CD4-positive, alpha-beta T cell treated with Interleukin-6 for 4 hours (primary cell): ENCODE measurements around the gene HCRTR1.

Experiments used
- DNase-seq: peaks from one replicate; pipeline ENCODE4 v3.0.0-alpha.2; 2020; ENCODE audit warnings: mixed read lengths

Gene HCRTR1

DNA sequence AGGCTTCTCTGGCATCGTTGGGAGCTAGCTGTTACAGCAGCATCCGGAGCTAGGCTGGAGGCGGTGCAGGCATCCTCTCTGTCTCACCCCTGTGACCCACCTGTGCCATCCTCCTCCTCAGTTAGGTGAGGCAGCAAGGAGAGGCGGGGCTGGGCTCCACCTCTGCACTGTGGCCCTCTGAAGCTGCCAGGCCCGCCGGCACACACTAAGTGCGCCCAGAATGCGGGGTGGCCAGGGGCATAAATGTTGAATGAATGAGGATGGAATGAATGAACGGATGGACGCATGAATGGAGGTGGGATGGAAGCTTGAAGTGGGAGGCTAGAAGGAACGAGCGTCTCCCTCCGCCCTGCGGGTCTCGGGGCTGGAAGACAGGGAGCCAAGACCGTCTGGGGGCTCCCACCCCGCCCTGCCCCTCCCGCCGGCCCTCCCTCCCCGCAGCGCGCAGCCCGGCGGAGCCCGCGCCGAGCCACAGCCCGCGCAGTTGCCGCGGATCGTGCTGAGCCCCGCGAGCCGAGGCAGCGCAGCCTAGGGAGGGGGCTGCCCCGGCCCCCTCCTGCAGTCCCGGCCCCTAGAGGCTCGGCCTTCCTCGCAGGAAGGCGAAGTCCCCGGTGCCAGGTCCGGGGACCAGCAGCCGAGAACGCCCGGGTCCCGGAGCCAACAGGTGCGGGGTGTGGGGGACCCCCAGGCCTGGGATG, at the start of gene HCRTR1:
TSS of gene HCRTR1 (plus strand) at position 472 of the 698 bp plus-strand sequence. CDS start 1,504 bp downstream, outside the sequence.
- DNase-seq, result no peak

DNA sequence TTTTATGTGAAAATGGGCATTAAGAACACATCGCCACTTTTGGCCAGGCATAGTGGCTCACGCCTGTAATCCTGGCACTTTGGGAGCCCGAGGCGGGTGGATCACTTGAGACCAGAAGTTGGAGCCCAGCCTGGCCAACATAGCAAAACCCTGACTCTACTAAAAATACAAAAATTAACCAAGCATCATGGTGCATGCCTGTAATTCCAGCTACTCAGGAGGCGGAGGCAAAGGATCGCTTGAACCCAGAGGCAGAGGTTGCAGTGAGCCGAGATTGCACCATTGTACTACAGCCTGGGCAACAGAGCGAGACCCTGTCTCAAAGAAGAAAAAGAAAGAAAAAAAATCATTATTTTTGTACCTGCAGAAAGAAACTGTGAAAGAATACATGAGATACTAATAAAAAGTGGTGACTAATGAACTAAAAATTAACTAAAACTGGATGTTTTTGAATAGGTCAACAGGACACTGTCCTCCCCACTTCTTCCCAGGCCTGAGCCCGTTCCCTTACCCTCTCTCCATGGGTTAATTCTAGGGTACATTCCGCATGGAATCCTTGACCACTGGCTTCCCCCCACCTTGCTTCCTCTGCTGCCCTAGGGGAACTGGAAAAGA, 49.4 kb upstream of the HCRTR1 start:
- DNase-seq, result no peak

DNA sequence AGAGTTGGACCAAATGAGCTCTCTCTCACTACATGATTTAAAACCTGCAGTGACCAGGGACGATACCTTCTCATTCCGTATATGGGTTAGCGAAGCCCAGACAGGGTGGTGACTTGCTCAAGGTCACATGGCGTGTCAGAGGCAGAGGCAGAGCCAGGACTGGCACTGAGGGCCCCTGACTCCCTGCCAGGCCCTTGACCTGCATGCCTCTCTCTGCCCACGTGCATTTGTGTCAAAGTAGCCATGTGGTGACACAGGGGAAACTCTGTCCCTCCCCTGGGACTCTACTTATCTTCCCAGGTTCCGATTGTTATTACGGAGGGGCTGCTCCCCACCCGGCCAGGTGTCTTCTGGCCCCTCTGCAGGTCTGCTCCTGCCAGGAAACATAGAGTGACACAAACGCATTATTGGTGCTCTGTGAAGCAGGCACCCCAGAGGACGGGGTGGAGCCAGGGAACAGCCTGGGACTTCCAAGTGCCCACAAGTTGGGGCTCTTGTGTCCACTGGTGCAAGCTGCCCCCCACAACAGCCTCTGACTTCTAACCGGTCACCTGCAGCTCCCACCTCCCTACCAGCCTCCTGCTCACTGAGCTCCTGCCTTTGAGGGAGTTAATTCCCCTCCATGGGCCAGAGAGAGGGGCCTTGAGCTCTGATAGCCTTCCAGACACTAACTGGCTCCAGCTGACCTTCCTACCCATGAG, 48.4 kb upstream of the HCRTR1 start:
- no peak for DNase-seq

DNA sequence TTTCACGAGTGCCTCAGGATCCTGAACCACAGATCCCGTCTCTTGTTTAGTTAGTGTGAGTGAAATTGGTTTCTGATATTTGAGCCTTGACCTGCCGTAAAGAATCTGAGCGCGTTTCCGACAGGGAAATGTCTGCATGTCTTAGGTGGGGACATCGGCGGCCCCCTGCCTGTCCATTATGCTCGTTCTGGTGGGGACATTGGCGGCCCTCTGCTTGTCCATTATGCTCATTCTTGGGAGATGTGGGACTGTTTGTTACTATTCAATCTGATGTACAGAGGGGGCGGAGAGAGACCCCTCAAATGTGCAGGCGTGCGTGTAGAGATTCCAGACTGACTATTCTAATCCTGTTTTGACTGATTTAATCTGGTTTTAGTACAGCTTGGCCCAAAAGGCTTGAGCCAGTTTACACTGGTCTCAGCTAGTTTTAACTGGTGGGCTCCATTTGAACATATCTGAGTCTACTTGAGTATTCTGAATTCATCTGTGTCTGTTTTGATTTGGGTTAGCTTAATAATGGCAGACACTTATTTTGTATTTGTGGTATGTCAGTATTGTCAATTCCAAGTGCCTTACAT, 47.8 kb upstream of the HCRTR1 start:
- no peak for DNase-seq

DNA sequence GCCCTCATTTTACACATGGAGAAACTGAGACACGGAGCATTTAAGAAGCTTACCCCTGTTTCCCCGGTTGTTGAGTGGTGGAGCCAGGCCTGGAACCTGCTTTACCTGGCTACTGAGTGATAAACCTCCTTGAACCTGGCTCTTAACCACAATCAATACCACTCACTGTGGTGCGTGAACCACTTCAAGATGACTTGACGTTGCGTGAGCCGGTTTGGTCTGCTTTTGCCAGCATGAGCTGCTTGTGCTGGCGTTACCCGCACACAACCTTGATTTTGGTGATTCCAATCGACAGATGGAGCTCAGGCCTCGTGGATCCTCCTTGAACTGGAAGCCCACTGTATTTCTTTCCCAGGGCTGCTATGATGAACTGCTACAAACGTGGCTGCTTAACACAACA, 47.3 kb upstream of the HCRTR1 start:
- DNase-seq, result no peak

DNA sequence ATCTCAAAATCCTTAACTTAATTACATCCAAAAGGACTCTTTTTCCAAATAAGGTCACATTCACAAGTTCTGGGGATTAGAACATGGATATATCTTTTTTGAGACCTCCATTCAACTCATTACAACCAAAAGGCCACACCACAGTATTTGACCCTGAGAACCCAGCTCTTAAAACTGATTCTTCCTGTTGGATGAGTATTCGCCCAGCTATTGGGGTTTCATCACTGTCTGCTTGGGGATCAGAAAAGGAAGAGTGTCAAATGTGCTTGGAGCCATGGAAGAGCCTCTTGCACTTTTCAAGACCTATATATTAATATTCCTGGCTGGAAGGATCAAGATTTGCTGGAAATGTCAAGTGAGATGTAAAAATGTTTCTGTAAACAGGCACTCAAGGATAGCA, 46.6 kb upstream of the HCRTR1 start:
- DNase-seq, result no peak

DNA sequence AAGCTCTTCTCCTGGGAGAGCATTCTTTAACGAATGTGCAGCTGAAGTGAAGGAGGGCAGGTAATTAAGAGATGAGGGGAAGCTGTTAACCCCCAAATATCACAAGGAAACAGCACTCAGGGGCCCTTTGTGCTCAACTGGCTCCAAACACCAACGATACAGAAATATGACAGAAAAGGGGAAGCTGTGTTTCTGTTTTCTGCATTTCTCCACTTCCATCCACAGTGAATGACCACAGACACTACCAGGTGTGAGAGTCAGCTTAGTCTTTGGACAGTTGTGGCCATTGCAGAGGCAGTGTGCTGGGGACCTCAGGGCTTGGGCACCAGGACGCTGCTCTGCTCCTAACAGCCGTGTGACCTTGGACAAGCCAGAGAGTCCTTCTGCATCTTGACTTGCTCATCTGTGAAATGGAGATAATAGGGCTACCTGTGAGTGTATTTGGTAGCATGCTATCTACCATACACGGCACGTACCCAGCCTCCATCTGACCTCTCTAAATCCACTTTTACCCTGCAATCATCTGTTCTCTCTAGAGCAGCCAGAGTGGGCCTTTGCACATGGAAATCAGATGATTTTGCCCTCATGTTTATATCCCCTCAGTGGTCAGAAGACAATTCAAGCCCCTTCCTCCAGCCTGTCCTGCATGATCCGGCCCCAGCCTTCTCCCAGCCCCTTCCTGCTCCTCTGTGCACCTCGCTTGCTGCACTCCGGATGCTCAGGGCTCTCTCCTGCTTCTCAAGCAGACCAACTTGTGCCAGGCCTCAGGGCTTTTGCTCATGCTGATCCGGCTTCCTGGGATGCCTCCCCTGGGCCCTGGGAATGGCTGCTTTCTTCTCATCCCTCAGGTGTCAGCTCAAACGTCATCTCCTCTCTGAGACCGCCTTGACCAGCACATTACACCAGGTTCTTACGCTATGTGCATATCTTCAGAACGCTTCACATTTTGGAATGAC, 45.9 kb upstream of the HCRTR1 start:
- DNase-seq, result no peak

DNA sequence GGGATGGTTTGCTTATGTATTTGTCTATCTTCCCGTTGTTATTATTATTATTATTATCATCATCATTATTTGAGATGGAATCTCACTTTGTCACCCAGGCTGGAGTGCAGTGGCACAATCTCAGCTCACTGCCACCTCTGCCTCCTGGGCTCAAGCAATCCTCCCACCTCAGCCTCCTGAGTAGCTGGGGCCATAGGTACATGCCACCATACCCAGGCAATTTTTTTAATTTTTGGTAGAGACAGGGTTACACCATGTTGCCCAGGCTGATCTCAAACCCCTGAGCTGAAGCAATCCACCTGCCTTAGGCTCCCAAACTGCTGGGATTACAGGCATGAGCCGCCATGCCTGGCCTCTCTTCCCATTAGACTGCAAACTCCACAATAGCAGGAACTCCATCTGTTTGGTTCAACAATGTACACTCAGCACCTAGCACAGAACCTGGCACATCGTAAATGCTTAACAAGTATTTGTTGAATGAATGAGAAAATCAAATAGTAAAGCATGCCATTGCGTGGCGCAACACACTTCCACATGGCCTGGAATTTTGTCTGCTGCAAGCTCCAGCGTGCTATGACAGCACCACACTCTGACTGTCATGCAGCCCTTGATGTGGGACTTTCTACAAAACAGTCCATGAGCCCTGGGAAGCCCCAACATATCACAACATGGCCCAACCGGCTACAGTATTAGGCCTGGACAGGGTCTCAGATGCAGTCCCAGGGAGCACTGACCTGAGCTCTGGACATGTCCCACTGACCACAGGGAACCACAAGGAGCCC, 45.0 kb upstream of the HCRTR1 start:
- DNase-seq, result no peak

DNA sequence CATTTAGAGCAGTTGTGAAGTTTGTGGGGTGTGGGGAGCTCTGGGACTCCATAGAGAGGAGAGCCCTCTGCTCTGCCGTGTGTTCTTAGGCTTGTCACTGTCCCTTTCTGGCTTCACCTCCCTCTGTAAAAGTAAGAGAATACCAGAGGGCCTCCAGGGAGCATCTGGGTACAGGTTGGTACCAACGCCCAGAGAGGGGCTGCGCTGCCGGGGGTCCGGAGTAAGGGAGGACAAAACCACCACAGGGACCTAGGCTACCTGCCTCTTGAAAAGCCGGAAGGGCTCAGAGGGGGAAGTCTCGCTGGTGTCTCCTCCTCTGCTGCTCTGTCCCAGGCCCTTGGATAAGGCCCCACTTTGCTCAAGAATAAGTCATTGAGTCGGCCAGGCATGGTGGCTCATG, 44.2 kb upstream of the HCRTR1 start:
- no peak for DNase-seq

DNA sequence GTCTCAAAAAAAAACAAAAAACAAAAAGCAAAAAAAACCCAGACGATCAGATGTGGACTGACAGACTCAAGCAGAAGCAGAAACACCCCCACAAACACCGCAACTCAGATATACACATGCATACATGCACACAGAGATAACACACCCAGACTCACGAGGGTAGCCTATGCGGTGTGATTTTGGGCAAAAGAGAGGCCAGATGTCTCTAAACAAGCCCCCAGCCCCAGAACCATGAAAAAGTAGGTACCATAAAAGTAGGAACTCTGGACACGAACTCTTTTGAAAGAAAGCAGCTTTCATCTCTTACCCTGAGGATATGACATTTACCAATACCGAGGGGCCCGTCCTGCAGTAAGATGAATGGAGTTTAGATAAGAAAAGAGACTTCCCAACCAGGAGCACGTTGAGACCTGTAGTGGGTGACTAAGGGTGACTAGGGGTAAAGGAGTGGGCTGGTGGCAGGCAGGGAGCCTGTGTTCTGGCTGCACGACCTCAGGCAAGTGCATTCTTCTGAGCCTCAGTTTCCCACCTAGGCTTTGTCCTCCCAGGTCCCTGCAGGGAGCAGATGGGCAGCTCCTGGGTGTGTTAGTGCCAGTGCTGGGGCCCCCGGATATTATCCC, 42.6 kb upstream of the HCRTR1 start:
- DNase-seq, result no peak

DNA sequence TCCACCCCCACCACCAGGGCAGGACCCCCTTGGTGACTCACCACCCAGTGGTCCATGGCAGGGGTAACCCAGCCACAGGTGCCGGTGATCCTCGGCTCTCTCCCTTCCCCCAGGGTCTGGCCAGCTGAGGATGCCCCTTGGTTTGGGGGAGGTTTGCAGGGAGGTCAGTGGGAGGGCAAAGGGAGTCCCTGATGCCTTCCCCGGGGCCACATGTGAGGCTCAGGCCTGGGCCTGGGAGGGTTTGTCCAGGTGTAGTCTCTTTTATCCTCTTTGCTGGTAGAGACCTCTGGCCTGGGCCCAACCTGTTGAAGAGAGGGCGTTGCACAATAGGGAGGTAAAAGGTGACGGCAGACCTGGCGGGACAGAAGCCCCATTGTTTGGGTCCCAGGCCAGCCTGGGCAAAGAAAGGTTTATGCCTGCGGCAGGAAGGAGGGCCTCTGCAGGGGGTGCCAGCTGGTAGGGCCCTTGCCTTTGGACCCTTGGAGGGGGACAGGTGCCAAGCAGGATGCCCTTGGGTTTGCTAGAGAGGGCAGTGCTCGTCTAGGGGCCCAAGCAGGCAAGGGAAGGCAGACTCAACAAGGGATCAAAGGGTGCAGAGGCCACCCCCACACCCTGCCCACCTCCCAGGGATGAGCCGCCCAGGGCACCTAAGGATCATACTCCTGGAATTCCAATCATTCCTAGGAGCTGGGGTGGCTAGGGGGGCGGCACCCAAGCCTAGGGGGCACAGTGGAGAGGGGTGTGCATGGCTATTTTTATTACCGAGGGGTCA, 41.9 kb upstream of the HCRTR1 start:
- no peak for DNase-seq

DNA sequence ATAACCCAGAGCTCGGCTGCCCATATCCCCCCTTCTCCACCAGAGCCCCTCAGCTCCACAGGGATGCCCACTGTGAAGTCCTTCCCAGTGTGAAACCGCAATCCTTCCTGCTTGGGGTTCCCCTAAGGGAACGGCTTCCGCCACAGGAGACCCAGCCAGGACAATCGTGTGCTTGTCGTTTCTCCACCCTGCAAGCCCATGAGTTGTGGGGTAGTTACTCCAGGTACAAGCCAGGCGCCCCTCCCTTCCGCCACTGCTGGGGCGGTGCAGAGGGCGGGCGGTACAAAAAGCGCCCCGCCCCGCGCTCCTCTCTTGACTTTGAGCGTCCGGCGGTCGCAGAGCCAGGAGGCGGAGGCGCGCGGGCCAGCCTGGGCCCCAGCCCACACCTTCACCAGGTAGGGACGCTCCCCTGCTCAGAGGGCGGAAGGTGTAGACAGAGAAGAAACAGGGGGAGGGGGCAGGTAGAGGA, 41.3 kb upstream of the HCRTR1 start, which contains the start of gene TINAGL1:
TSS of gene TINAGL1 (plus strand) at position 315 of the 469 bp plus-strand sequence. CDS start 634 bp downstream, outside the sequence.
- DNase-seq, result no peak

DNA sequence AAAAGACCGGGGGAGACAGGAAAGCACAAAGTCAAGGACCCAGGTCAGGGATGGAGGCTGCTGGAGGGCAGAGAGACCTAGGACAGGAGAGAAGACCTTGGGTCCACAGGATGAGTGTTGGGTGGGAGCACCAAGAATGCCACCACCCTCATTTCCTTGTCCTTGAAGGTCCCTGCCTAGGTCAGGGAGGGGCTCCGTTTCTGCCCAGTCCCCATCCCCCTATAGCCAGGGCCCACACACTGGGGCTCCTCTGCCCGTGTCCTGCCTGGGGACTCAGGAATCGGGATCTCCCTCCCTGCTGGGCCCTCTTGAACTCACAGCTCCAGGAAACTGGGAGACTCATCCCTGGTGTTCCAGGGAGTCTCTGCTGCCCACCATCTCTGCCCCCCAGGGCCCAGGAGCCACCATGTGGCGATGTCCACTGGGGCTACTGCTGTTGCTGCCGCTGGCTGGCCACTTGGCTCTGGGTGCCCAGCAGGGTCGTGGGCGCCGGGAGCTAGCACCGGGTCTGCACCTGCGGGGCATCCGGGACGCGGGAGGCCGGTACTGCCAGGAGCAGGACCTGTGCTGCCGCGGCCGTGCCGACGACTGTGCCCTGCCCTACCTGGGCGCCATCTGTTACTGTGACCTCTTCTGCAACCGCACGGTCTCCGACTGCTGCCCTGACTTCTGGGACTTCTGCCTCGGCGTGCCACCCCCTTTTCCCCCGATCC, 40.6 kb upstream of the HCRTR1 start:
- DNase-seq, result no peak

DNA sequence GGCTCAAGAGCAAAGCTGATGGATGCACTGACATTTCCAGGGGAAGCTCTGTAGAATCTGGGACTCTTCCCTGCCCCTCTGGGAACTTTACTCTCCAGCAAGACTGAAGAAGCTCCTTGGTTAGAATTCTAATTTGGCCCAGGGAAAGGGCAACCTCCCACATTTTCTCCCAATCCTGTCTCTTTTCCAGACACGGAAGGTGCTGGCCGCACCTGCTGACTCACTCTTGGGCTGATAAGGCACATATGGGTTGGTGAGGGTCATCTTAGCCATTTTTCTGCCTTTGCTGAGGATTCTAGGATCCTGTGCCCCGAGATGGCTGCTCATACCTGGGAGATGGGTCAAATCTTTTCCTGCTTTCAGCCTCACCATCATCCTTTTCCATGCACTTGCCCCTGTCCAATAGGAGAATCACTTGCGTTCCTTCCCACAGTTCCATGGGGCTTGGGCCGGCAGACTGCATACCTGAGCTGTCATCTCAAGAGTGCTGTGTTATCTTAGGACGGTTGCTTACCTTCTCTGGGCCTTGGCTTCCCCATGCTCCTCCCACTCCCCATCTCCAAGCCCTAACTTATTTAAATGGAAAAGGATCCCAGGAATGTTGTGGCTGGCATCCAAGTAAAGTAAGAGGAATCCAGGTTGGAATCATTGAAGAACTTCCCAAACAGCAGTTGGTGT, 39.8 kb upstream of the HCRTR1 start:
- DNase-seq, result no peak

DNA sequence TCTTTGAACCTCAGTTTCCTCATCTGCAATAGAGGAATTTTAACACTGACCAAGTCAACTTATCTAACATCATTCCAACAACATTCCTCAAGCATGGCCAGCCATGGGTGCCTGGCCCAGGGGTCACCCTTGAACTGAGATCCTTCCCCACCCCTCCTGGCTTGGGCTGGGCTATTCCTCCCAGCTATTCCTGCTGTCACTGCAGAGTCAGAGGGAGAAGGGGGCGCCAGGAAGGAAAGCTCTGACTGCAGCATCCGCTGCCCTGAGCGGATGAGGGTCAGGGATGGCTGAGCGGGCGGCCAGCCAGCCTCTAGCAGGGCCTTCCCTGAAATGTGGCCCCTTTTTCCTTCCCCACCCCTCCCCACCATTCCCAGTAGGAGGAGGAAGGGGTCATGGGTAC, 38.1 kb upstream of the HCRTR1 start:
- DNase-seq, result no peak

DNA sequence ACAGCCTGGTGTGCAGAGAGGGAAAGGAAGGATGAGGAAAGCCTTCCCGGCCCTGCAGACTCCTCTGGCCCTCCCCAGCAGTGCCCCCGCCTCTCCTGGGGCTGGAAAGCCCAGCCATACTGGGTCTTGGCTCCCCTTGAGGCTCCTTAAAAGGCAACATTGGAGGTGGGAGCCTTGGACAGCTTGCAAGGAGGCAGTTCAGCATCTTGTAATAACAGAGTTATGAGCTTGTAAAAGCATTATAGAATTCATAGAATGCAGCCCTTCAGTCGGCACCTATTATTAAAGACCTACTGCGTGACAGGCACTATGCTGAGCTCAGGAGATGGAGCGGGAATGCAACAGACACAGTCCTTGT, 37.0 kb upstream of the HCRTR1 start:
- DNase-seq, result no peak

DNA sequence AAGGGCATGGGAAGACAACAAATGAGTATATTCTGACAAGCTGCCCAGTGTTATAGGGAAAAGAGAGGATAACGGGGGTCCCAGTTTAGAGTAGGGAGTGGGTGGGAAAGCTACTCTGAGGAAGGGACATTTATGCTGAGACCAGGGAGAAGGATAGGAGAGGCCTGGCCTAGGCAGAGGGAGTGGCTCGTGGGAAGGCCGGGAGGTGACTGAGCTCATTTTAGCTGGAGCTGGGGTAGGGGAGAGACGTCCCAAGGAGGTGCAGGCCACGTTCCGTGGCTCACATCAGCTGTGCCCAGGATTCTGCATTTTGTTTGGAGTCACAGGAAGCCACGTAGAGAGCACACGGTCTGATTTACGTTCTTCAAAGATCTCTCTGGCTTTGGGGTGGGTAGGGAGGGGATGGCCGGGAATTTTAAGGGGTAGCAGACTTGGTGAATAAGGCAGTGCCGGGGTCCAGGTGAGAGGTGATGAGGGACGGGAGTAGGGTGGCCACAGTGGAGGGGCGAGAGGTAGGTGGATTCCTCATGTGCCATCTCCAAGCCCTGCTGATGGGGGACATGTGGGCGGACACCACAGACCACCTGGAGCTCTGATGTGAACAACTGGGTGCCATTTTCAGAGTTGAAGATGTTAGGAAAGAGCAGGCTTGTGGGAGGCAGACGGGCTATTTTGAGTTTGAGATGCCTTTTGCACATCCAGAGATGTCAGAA, 36.4 kb upstream of the HCRTR1 start:
- no peak for DNase-seq
